BLaER1 treated with 17β-estradiol and CSF1 and Interleukin-3, amounts not matched to agents 10 nM and 100 nM (cell line): ENCODE measurements around the gene MINDY4.

ENCODE experiments used
- H3K27ac ChIP-seq, 11 experiments: shearing (Covaris generic); formaldehyde crosslinking; 2 replicates each; pipeline ENCODE4 v1.8.1; 2022
- H3K27me3 ChIP-seq, 11 experiments: shearing (Covaris generic); formaldehyde crosslinking; 2 replicates each; pipeline ENCODE4 v1.8.1; 2022
- H3K36me3 ChIP-seq, 11 experiments: shearing (Covaris generic); formaldehyde crosslinking; 2 replicates each; pipeline ENCODE4 v1.8.1; 2022
- H3K4me1 ChIP-seq, 10 experiments: shearing (Covaris generic); formaldehyde crosslinking; 2 replicates each; pipeline ENCODE4 v1.8.1; 2022
- H3K4me2 ChIP-seq, 11 experiments: shearing (Covaris generic); formaldehyde crosslinking; 2 replicates each; pipeline ENCODE4 v1.8.1; 2022
- H3K4me3 ChIP-seq, 10 experiments: shearing (Covaris generic); formaldehyde crosslinking; 2 replicates each; pipeline ENCODE4 v1.8.1; 2022
- H3K9ac ChIP-seq, 11 experiments: shearing (Covaris generic); formaldehyde crosslinking; 2 replicates each; pipeline ENCODE4 v1.8.1; 2022
- H3K9me3 ChIP-seq, 11 experiments: shearing (Covaris generic); formaldehyde crosslinking; replicated peaks in 1 of 11; 2 replicates each; pipeline ENCODE4 v1.8.1; 2022
- H4K20me1 ChIP-seq, 11 experiments: shearing (Covaris generic); formaldehyde crosslinking; 2 replicates each; pipeline ENCODE4 v1.8.1; 2022
- Cebpa-rat ChIP-seq, 11 experiments: shearing (Covaris generic); IDR thresholded peaks; 2 replicates each; pipeline ENCODE4 v1.8.1; 2022

MINDY4 gene

GRCh38 chr7:30778255-30779025, 7.2 kb downstream of the MINDY4 start:
- no peaks in the 10 kb centered on the region; a peak in 1 of 20 replicates for H3K4me1 ChIP-seq
- no peak overlapping the region for H3K4me2 ChIP-seq
- no peak for TF ChIP-seq Cebpa-rat (IDR thresholded peaks at IDR 0.05)
- H3K36me3 ChIP-seq, result peaks cover 0 to 29% (median 6%) of the 10 kb centered on the region in 11 experiments; a peak in 10 of 22 replicates
- no peaks in the 10 kb centered on the region for H3K27me3 ChIP-seq
- no peak overlapping the region for H3K27ac ChIP-seq
- H3K9me3 ChIP-seq, result no peaks in the 10 kb centered on the region
- H3K9ac ChIP-seq, result no peak overlapping the region
- no peak overlapping the region for H3K4me3 ChIP-seq
- H4K20me1 ChIP-seq, result no peaks in the 10 kb centered on the region; a peak in 1 of 22 replicates

GRCh38 chr7:30779574-30779973, 8.4 kb downstream of the MINDY4 start:
- H3K4me1 ChIP-seq, result no peaks in the 10 kb centered on the region
- H3K9me3 ChIP-seq, result no peaks in the 10 kb centered on the region
- H3K27ac ChIP-seq, result no peak overlapping the region
- no peak overlapping the region for H3K9ac ChIP-seq
- H3K4me3 ChIP-seq, result no peak overlapping the region
- H3K36me3 ChIP-seq, result peaks cover 0 to 29% (median 6%) of the 10 kb centered on the region in 11 experiments; a peak in 11 of 22 replicates
- H4K20me1 ChIP-seq, result 0 out of 22 replicates have a peak, but pooled peaks cover 0 to 2% (median 0%) of the 10 kb centered on the region in 11 experiments
- TF ChIP-seq Cebpa-rat (IDR thresholded peaks at IDR 0.05), result no peak
- H3K27me3 ChIP-seq, result no peaks in the 10 kb centered on the region
- no peak overlapping the region for H3K4me2 ChIP-seq

- Histone ChIP-seq H3K9ac (no peak overlapping the region), H3K27me3 (no peaks in the 10 kb centered on the region), H4K20me1 (0 out of 22 replicates have a peak, but pooled peaks cover 0 to 2% (median 0%) of the 10 kb centered on the region in 11 experiments), H3K9me3 (no peaks in the 10 kb centered on the region), H3K36me3 (peaks cover 0 to 29% (median 8%) of the 10 kb centered on the region in 11 experiments; a peak in 11 of 22 replicates), H3K4me1 (no peaks in the 10 kb centered on the region), H3K4me2 (no peak overlapping the region), H3K4me3 (no peak overlapping the region), H3K27ac (no peak overlapping the region)
- no peak for TF ChIP-seq Cebpa-rat (IDR thresholded peaks at IDR 0.05)
Observed at GRCh38 chr7:30780941-30781340, 9.7 kb downstream of the MINDY4 start.

GRCh38 chr7:30782690-30783089, 11.5 kb downstream of the MINDY4 start:
- Histone ChIP-seq H3K4me3 (no peak overlapping the region), H3K36me3 (peaks cover 0 to 37% (median 11%) of the 10 kb centered on the region in 11 experiments; a peak in 12 of 22 replicates), H4K20me1 (0 out of 22 replicates have a peak, but pooled peaks cover 0 to 2% (median 0%) of the 10 kb centered on the region in 11 experiments), H3K4me2 (no peak overlapping the region), H3K9me3 (no peaks in the 10 kb centered on the region), H3K27me3 (no peaks in the 10 kb centered on the region), H3K27ac (no peak overlapping the region), H3K9ac (no peak overlapping the region), H3K4me1 (peaks cover 0 to 8% (median 5%) of the 10 kb centered on the region in 10 experiments; a peak in 16 of 20 replicates)
- TF ChIP-seq Cebpa-rat (IDR thresholded peaks at IDR 0.05), result no peak

DNA sequence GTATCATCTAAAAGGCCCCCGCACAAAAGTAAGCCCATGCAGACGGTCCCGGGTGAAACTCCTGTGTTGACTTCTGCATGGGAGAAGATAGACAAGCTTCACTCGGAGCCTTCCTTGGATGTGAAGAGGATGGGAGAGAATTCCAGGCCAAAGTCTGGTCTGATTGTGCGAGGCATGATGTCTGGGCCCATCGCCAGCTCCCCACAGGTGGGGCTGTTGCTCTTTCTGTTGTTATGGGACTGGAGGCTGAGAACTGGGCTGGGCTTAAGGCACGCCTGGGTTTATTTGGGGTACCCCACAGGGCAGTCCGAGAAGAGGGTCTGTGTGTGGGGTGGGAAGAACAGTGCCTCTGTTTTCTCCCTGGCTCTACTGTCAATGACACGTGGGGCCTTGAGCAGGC, 14.6 kb downstream of the MINDY4 start:
- H3K9ac ChIP-seq, result no peak overlapping the region
- H3K4me3 ChIP-seq, result no peak overlapping the region
- no peaks in the 10 kb centered on the region for H3K9me3 ChIP-seq
- H3K4me2 ChIP-seq, result no peak overlapping the region
- H3K27me3 ChIP-seq, result no peaks in the 10 kb centered on the region
- H4K20me1 ChIP-seq, result 0 out of 22 replicates have a peak, but pooled peaks cover 0 to 2% (median 0%) of the 10 kb centered on the region in 11 experiments
- peaks cover 0 to 28% (median 11%) of the 10 kb centered on the region in 11 experiments; a peak in 11 of 22 replicates for H3K36me3 ChIP-seq
- TF ChIP-seq Cebpa-rat (IDR thresholded peaks at IDR 0.05), result no peak
- H3K4me1 ChIP-seq, result peaks cover 10 to 38% (median 31%) of the 10 kb centered on the region in 10 experiments; a peak in 19 of 20 replicates
- no peak overlapping the region for H3K27ac ChIP-seq

DNA sequence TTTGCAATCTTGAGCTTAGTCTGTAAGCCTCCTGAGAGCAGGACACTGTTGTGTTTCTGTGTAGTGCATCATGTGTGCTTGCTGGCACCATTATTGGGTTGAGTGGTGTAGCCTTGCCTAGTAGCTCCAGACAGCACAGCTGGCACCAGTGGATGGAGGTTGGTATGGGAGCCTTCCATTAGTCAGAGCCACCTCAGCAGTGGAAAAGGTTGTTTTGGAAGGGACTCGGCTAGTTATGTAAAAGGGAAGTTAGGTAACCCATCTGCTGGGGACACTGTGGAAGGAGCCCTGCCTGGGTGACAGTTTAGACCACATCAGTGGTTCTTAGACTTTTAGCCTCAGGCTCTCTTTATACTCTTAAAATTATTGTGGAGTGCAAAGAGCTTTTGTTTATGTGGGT, 16.3 kb downstream of the MINDY4 start:
- TF ChIP-seq Cebpa-rat (IDR thresholded peaks at IDR 0.05), result no peak
- Histone ChIP-seq H3K4me2 (peak overlapping the region in 9 of 11 experiments; percentile 7 to 75 (median 48); a peak in 15 of 22 replicates), H3K27ac (no peak overlapping the region)

DNA sequence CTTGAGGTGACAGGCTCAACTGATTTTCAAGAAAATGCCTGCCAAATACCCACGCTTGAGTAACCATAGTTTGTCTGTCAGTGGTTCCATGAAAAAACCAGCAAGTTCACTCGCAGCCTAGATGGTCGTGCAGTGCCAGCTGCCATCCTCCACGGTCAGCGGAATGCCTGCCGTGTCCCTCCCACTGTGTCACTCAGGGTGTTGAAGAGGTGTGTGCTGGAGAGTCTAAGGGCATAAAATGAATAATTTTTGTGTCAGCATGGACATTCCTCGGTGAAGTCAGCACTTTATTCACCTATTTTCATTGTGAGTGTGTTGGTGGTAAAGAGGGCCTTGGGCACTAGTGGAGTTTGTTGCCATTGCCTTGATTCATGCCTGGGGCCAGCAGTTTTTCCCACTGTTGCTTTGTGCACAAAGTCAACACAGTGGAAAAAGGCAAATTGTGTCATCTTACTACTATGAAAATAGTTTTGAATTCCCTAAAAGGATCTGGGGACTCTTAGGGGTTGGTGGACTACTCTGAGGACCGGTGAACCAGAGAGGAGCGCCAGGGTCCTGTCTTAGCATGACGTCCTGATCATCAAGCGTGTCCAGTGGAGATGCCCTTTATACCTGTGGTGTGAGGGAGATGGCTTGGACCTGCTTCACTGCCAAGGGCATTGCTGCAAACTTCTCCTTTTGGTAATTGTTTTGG, 17.6 kb downstream of the MINDY4 start:
- Histone ChIP-seq H3K9me3 (no peaks in the 10 kb centered on the region), H3K27me3 (no peaks in the 10 kb centered on the region), H3K4me3 (no peak overlapping the region), H4K20me1 (0 out of 22 replicates have a peak, but pooled peaks cover 0 to 2% (median 0%) of the 10 kb centered on the region in 11 experiments), H3K27ac (0 out of 22 replicates have a peak overlapping the region, but pooled peaks of 1 of the 11 experiments have one; percentile 11), H3K4me1 (peaks cover 10 to 39% (median 31%) of the 10 kb centered on the region in 10 experiments; a peak in 19 of 20 replicates), H3K4me2 (peak overlapping the region; percentile 2 to 78 (median 67); a peak in 17 of 22 replicates), H3K9ac (no peak overlapping the region), H3K36me3 (peaks cover 0 to 25% (median 6%) of the 10 kb centered on the region in 11 experiments; a peak in 8 of 22 replicates)
- TF ChIP-seq Cebpa-rat (IDR thresholded peaks at IDR 0.05), result no peak

More for the DNA sequence above, 16.3 kb downstream of the MINDY4 start:
- Histone ChIP-seq H3K4me3 (no peak overlapping the region), H4K20me1 (0 out of 22 replicates have a peak, but pooled peaks cover 0 to 2% (median 0%) of the 10 kb centered on the region in 11 experiments), H3K9ac (no peak overlapping the region), H3K9me3 (no peaks in the 10 kb centered on the region), H3K36me3 (peaks cover 0 to 29% (median 9%) of the 10 kb centered on the region in 11 experiments; a peak in 12 of 22 replicates), H3K27me3 (no peaks in the 10 kb centered on the region), H3K4me1 (peaks cover 10 to 39% (median 31%) of the 10 kb centered on the region in 10 experiments; a peak in 19 of 20 replicates)

- Histone ChIP-seq H4K20me1 (0 out of 22 replicates have a peak, but pooled peaks cover 0 to 2% (median 0%) of the 10 kb centered on the region in 11 experiments), H3K9ac (no peak overlapping the region), H3K4me3 (no peak overlapping the region), H3K27ac (no peak overlapping the region), H3K9me3 (no peaks in the 10 kb centered on the region), H3K27me3 (no peaks in the 10 kb centered on the region), H3K36me3 (peaks cover 0 to 20% (median 6%) of the 10 kb centered on the region in 11 experiments; a peak in 8 of 22 replicates), H3K4me1 (peaks cover 10 to 39% (median 32%) of the 10 kb centered on the region in 10 experiments; a peak in 19 of 20 replicates), H3K4me2 (peak overlapping the region; percentile 2 to 78 (median 67); a peak in 19 of 22 replicates)
- peak in 1 of 11 experiments; percentile 24; a peak in 1 of 22 replicates for TF ChIP-seq Cebpa-rat (IDR thresholded peaks at IDR 0.05)
Observed at GRCh38 chr7:30789334-30789711, 18.1 kb downstream of the MINDY4 start.
